Keratinocyte (primary cell): ENCODE results near the gene RAB11FIP3. TPM values are rescaled to one million over a fixed set of nuclear protein-coding genes. Genes with fewer than 3 reads are reported as not detected.
A peak's percentile ranks its signal among the peaks of the same experiment; 100 is the strongest.

Experiments
- DNase-seq: peaks from one replicate; pipeline ENCODE4 v3.0.0-alpha.2; 2011; ENCODE audit warnings: low read depth, missing footprints, low spot score
- FAIRE-seq: peaks from 2 replicates; lab custom pipeline; 2011; peaks lifted over from hg19 to GRCh38; lab: Jason Lieb, UNC
- H2AFZ ChIP-seq: 2 replicates; pipeline ENCODE4 v1.6.0; 2012; ENCODE audit warnings: low read length, control low read depth, inconsistent platforms; ENCODE audit not compliant: control insufficient read depth
- H3K27ac ChIP-seq: 2 replicates; pipeline ENCODE4 v1.5.1; 2011; ENCODE audit warnings: low read length; ENCODE audit not compliant: control insufficient read depth, insufficient read depth
- H3K27me3 ChIP-seq: 3 replicates; pipeline ENCODE4 v1.6.0; 2011; ENCODE audit warnings: low read length; ENCODE audit not compliant: control insufficient read depth, insufficient read depth; ENCODE audit errors: extremely low read depth
- H3K36me3 ChIP-seq, 2 experiments: 2 replicates in 1 of 2; 3 replicates in 1 of 2; pipeline ENCODE4 v1.5.1; 2011; ENCODE audit warnings: low read length in 2 of 2, mild to moderate bottlenecking in 1 of 2; ENCODE audit not compliant: control insufficient read depth in 2 of 2, insufficient read depth in 2 of 2; ENCODE audit errors: extremely low read depth in 1 of 2
- H3K4me1 ChIP-seq: 3 replicates; pipeline ENCODE4 v1.5.1; 2011; ENCODE audit warnings: low read length; ENCODE audit not compliant: control insufficient read depth, insufficient read depth; ENCODE audit errors: extremely low read depth
- H3K4me2 ChIP-seq: 3 replicates; pipeline ENCODE4 v1.6.0; 2011; ENCODE audit warnings: low read depth, low read length; ENCODE audit not compliant: control insufficient read depth, insufficient read depth; ENCODE audit errors: extremely low read depth
- H3K4me3 ChIP-seq, 3 experiments: fragments of 200-600 bp in 1 of 3; sonication (generic) in 1 of 3; 2 replicates in 2 of 3; 3 replicates in 1 of 3; pipeline ENCODE4 v1.5.1; 2011 to 2016; ENCODE audit warnings: low read length in 3 of 3, mild to moderate bottlenecking in 3 of 3, control low read depth in 2 of 3, inconsistent platforms in 1 of 3, low read depth in 1 of 3, mixed read lengths in 1 of 3, mixed run types in 1 of 3, moderate library complexity in 1 of 3; ENCODE audit not compliant: control insufficient read depth in 2 of 3, insufficient read depth in 2 of 3; ENCODE audit errors: extremely low read depth in 1 of 3
- H3K79me2 ChIP-seq: 2 replicates; pipeline ENCODE4 v1.6.0; 2012; ENCODE audit warnings: low read length; ENCODE audit not compliant: control insufficient read depth, insufficient read depth
- H3K9ac ChIP-seq: 3 replicates; pipeline ENCODE4 v1.6.0; 2011; ENCODE audit warnings: low read length; ENCODE audit not compliant: control insufficient read depth, insufficient read depth; ENCODE audit errors: extremely low read depth
- H3K9me1 ChIP-seq: 3 replicates; pipeline ENCODE4 v1.6.0; 2011; ENCODE audit warnings: low read length; ENCODE audit not compliant: control insufficient read depth, insufficient read depth; ENCODE audit errors: extremely low read depth
- H3K9me3 ChIP-seq: 2 replicates; pipeline ENCODE4 v1.5.1; 2012; ENCODE audit warnings: low read depth, low read length; ENCODE audit not compliant: control insufficient read depth
- H4K20me1 ChIP-seq: 3 replicates; pipeline ENCODE4 v1.6.0; 2011; ENCODE audit warnings: low read length; ENCODE audit not compliant: control insufficient read depth, insufficient read depth; ENCODE audit errors: extremely low read depth
- CTCF ChIP-seq, 3 experiments: IDR thresholded peaks in 1 of 3; conservative IDR thresholded peaks in 1 of 3; optimal IDR thresholded peaks in 1 of 3; 2 replicates in 2 of 3; 3 replicates in 1 of 3; pipeline versions ENCODE3 to v1.5.1; 2011; ENCODE audit warnings: low read length in 3 of 3, mild to moderate bottlenecking in 3 of 3, moderate library complexity in 2 of 3, control low read depth in 1 of 3, inconsistent platforms in 1 of 3; ENCODE audit not compliant: insufficient read depth in 2 of 3; ENCODE audit errors: extremely low read depth in 1 of 3
- EZH2 ChIP-seq: IDR thresholded peaks from one replicate; pipeline ENCODE4 v1.6.1; 2012; ENCODE audit warnings: inconsistent platforms, mild to moderate bottlenecking, low read length, moderate library complexity
- dilution Hi-C: fragments of 300-500 bp; cut with MboI; formaldehyde crosslinking; loops from one replicate; pipeline ENCODE4 v1.7.0; 2020; ENCODE audit warnings: low sequenced_read_pairs; ENCODE audit not compliant: extremely low pct_ligation_motif_present
- polyA plus RNA-seq, 5 experiments: library from polyadenylated mRNA; depleted of rRNA in 3 of 5; stranded (reverse) in 3 of 5; stranded (forward) in 1 of 5; unstranded in 1 of 5; fragments of >200 nt; gene quantifications; 1 replicate in 1 of 5; 2 replicates in 3 of 5; 3 replicates in 1 of 5; pipeline versions ENCODE4 v1.2.1 to v1.2.3, GENCODE V29; 2011 to 2012; ENCODE audit warnings: missing spikeins in 2 of 5, low read depth in 1 of 5, low replicate concordance in 1 of 5
- small RNA-seq, 3 experiments: library from RNA; depleted of rRNA; stranded (forward); fragments of <200 nt; gene quantifications; one replicate each; pipeline ENCODE3, GENCODE V24; 2012; ENCODE audit warnings: low read depth in 3 of 3, low replicate concordance in 1 of 3; ENCODE audit not compliant: insufficient read length in 3 of 3

RAB11FIP3 gene
- polyA plus RNA-seq, 1 donor (not counting 4 experiments of a cell fraction or from before 2014, with no cell fraction given): 6.4 TPM

GRCh38 chr16:569445-570254 is 144.2 kb downstream of the RAB11FIP3 start, which contains the start of gene PIGQ:
PIGQ (plus strand) TSS chr16:569968; CDS start chr16:574075, 4,107 bp downstream.
- Histone ChIP-seq H3K9me1 (no peaks in the 10 kb centered on the region), H3K9me3 (no peaks in the 10 kb centered on the region), H3K79me2 (peaks cover 14% of the 10 kb centered on the region), H4K20me1 (no peaks in the 10 kb centered on the region), H3K4me2 (peak within 1 kb of the TSS; percentile 90), H3K27ac (peak within 1 kb of the TSS; percentile 52), H3K4me3 (peak within 1 kb of the TSS; percentile 45 to 95 (median 87)), H3K9ac (peak within 1 kb of the TSS; percentile 85), H2AFZ (peak within 1 kb of the TSS; percentile 73), H3K4me1 (peaks cover 22% of the 10 kb centered on the region), H3K36me3 (peaks cover 1 to 12% of the 10 kb centered on the region in 2 experiments), H3K27me3 (no peaks in the 10 kb centered on the region)
- dilution Hi-C loops: no loop called here
- no peak for FAIRE-seq
- DNase-seq: no peak
- TF ChIP-seq EZH2 (no peak), CTCF (optimal IDR thresholded peaks at IDR 0.05 in 1 of 3, IDR thresholded peaks at IDR 0.05 in 1 of 3, conservative IDR thresholded peaks at IDR 0.05 in 1 of 3; ENCODE audit: extremely low read depth in 1 of 3, insufficient read depth in 2 of 3, low read length in 3 of 3) (no peak)

Small RNA genes within 50 kb of the gene (small RNA-seq; reads per million reads assigned to genes)
- gene MIR3176: 0 reads per million in 3 experiments
- gene MIR5587: 0 to 0.50 (median 0.07) reads per million in 3 experiments
- 0 reads per million in 3 experiments for gene RF00019
- gene Z98883.1: 0 reads per million in 3 experiments

Other genes with a start within 250 kb of the RAB11FIP3 start
- 0.24 TPM in 1 of 3 replicates, not detected in the others for gene HBA1, start 249.0 kb upstream of the RAB11FIP3 start, polyA plus RNA-seq
- gene HBQ1, start 245.2 kb upstream of the RAB11FIP3 start, polyA plus RNA-seq: 0.13 to 0.89 TPM (median 0.20 TPM) in 3 replicates
- 23.7 to 31.2 TPM (median 31.0 TPM) in 3 replicates for gene LUC7L, start 196.2 kb upstream of the RAB11FIP3 start, polyA plus RNA-seq
- gene FAM234A, start 190.8 kb upstream of the RAB11FIP3 start, polyA plus RNA-seq: 18.3 to 37.2 TPM (median 18.4 TPM) in 3 replicates
- gene RGS11, start 149.7 kb upstream of the RAB11FIP3 start, polyA plus RNA-seq: 0.05 TPM in 2 of 3 replicates, not detected in the other
- gene ARHGDIG, start 145.1 kb upstream of the RAB11FIP3 start, polyA plus RNA-seq: 0.14 to 0.17 TPM in 2 of 3 replicates, not detected in the other
- 0.18 to 0.46 TPM (median 0.42 TPM) in 3 replicates for gene PDIA2, start 142.5 kb upstream of the RAB11FIP3 start, polyA plus RNA-seq
- gene AXIN1, start 72.9 kb upstream of the RAB11FIP3 start, polyA plus RNA-seq: 8.8 to 13.3 TPM (median 11.4 TPM) in 3 replicates
- gene MRPL28, start 55.1 kb upstream of the RAB11FIP3 start, polyA plus RNA-seq: 115 to 142 TPM (median 128 TPM) in 3 replicates
- gene PGAP6, start 43.7 kb upstream of the RAB11FIP3 start, polyA plus RNA-seq: 25.5 to 47.7 TPM (median 46.7 TPM) in 3 replicates
- 140 to 246 TPM (median 141 TPM) in 3 replicates for gene NME4, start 28.4 kb upstream of the RAB11FIP3 start, polyA plus RNA-seq
- 14.2 to 28.1 TPM (median 18.8 TPM) in 3 replicates for gene DECR2, start 23.8 kb upstream of the RAB11FIP3 start, polyA plus RNA-seq
- gene CAPN15, start 102.1 kb downstream of the RAB11FIP3 start, polyA plus RNA-seq: 7.9 to 15.1 TPM (median 10.7 TPM) in 3 replicates
- gene PRR35, start 134.7 kb downstream of the RAB11FIP3 start, polyA plus RNA-seq: not detected in 3 replicates
- 0.09 to 0.22 TPM (median 0.10 TPM) in 3 replicates for gene NHLRC4, start 141.4 kb downstream of the RAB11FIP3 start, polyA plus RNA-seq
- 11.2 to 23.3 TPM (median 16.7 TPM) in 3 replicates for gene PIGQ, start 144.3 kb downstream of the RAB11FIP3 start, polyA plus RNA-seq
- gene RAB40C, start 164.4 kb downstream of the RAB11FIP3 start, polyA plus RNA-seq: 4.0 to 12.3 TPM (median 4.2 TPM) in 3 replicates
- gene WFIKKN1, start 205.3 kb downstream of the RAB11FIP3 start, polyA plus RNA-seq: 0.01 to 0.04 TPM in 2 of 3 replicates, not detected in the other
- gene METTL26, start 210.7 kb downstream of the RAB11FIP3 start, polyA plus RNA-seq: 46.9 to 65.8 TPM (median 49.4 TPM) in 3 replicates
- gene MCRIP2, start 216.2 kb downstream of the RAB11FIP3 start, polyA plus RNA-seq: 5.9 to 14.5 TPM (median 8.1 TPM) in 3 replicates
- 5.9 to 9.2 TPM (median 8.2 TPM) in 3 replicates for gene WDR90, start 223.7 kb downstream of the RAB11FIP3 start, polyA plus RNA-seq
- 58.7 to 97.0 TPM (median 61.7 TPM) in 3 replicates for gene RHOT2, start 242.5 kb downstream of the RAB11FIP3 start, polyA plus RNA-seq